IMR-90 (cell line): ENCODE data around the gene STX8. TPM values are rescaled to one million over a fixed set of nuclear protein-coding genes. Genes with fewer than 3 reads are reported as not detected.

ENCODE experiments used
- ATAC-seq: fragments of 200-7000 bp; cut with Tn5 transposase; 2 replicates; pipeline ENCODE4 v1.9.1; 2020; ENCODE audit warnings: low read depth, mild to moderate bottlenecking, moderate library complexity
- BruUV-seq: library from RNA; stranded (reverse); fragments of 400-500 nt; replicated peaks from 2 replicates; lab custom pipeline; 2021; lab: Mats Ljungman, UMichigan
- CTCF ChIA-PET: fragments of 300-600 bp; formaldehyde crosslinking; extraction: SDS; loops from one replicate; lab custom pipeline; 2021; ENCODE audit warnings: antibody characterized with exemption; lab: Yijun Ruan, JAX
- POLR2A ChIA-PET: fragments of 300-600 bp; sonication (Branson Sonifier 250); formaldehyde crosslinking; loops from one replicate; lab custom pipeline; 2022; ENCODE audit warnings: antibody characterized with exemption; ENCODE audit not compliant: unreplicated experiment; lab: Charles Lee
- DNase-seq: peaks from one replicate; pipeline ENCODE4 v3.0.0; 2013
- H2AFZ ChIP-seq: replicated peaks from 2 replicates; pipeline ENCODE3; 2013; ENCODE audit warnings: low read length, mild to moderate bottlenecking; ENCODE audit not compliant: poor library complexity
- H2AK5ac ChIP-seq: 2 replicates; pipeline ENCODE4 v1.6.1; 2013; ENCODE audit warnings: low read depth, low read length, inconsistent platforms
- H2AK9ac ChIP-seq: replicated peaks from 2 replicates; pipeline ENCODE3; 2013; ENCODE audit warnings: mild to moderate bottlenecking, low read depth, low read length, moderate library complexity; ENCODE audit not compliant: poor library complexity
- H2BK120ac ChIP-seq: 2 replicates; pipeline ENCODE4 v1.6.1; 2013; ENCODE audit warnings: low read depth, low read length, inconsistent platforms
- H2BK15ac ChIP-seq: 3 replicates; pipeline ENCODE4 v1.6.1; 2013; ENCODE audit warnings: low read depth, low read length, inconsistent platforms
- H2BK20ac ChIP-seq: 2 replicates; pipeline ENCODE4 v1.6.1; 2013; ENCODE audit warnings: low read depth, mild to moderate bottlenecking, inconsistent platforms, low read length, moderate library complexity
- H2BK5ac ChIP-seq: 2 replicates; pipeline ENCODE4 v1.6.1; 2013; ENCODE audit warnings: mild to moderate bottlenecking, low read depth, low read length, inconsistent platforms; ENCODE audit not compliant: poor library complexity, severe bottlenecking
- H3K14ac ChIP-seq: replicated peaks from 2 replicates; pipeline ENCODE4 v1.6.1; 2013; ENCODE audit warnings: low read depth, low read length, inconsistent platforms
- H3K18ac ChIP-seq: 2 replicates; pipeline ENCODE4 v1.6.1; 2013; ENCODE audit warnings: low read depth, low read length, control low read depth
- H3K23ac ChIP-seq: 2 replicates; pipeline ENCODE4 v1.6.1; 2013; ENCODE audit warnings: low read depth, low read length, inconsistent platforms
- H3K27ac ChIP-seq: 2 replicates; pipeline ENCODE4 v1.5.1; 2013; ENCODE audit warnings: mild to moderate bottlenecking, control low read depth, low read length; ENCODE audit not compliant: insufficient read depth
- H3K27me3 ChIP-seq: 2 replicates; pipeline ENCODE4 v1.6.1; 2013; ENCODE audit warnings: low read length; ENCODE audit not compliant: control insufficient read depth, insufficient read depth
- H3K36me3 ChIP-seq: 2 replicates; pipeline ENCODE4 v1.6.1; 2013; ENCODE audit warnings: low read length, mixed read lengths; ENCODE audit not compliant: control insufficient read depth, insufficient read depth
- H3K4ac ChIP-seq: 2 replicates; pipeline ENCODE4 v1.6.1; 2013; ENCODE audit warnings: low read depth, low read length, inconsistent platforms
- H3K4me1 ChIP-seq: 2 replicates; pipeline ENCODE4 v1.6.1; 2013; ENCODE audit warnings: low read length, mixed read lengths; ENCODE audit not compliant: control insufficient read depth, insufficient read depth
- H3K4me2 ChIP-seq: 2 replicates; pipeline ENCODE4 v1.6.1; 2013; ENCODE audit warnings: low read depth, mild to moderate bottlenecking, control low read depth, low read length, moderate library complexity
- H3K4me3 ChIP-seq: 2 replicates; pipeline ENCODE4 v1.5.1; 2013; ENCODE audit warnings: low read depth, mild to moderate bottlenecking, control low read depth, low read length, moderate library complexity; ENCODE audit not compliant: insufficient read depth
- H3K56ac ChIP-seq: 2 replicates; pipeline ENCODE4 v1.6.1; 2013; ENCODE audit warnings: low read length, inconsistent platforms; ENCODE audit not compliant: insufficient read depth; ENCODE audit errors: extremely low read depth
- H3K79me1 ChIP-seq, 2 experiments: 2 replicates each; pipeline ENCODE4 v1.6.1; 2013; ENCODE audit warnings: low read length in 2 of 2, inconsistent platforms in 1 of 2, low read depth in 1 of 2
- H3K9ac ChIP-seq: 2 replicates; pipeline ENCODE4 v1.6.1; 2013; ENCODE audit warnings: low read depth, low read length, control low read depth
- H3K9me1 ChIP-seq: 2 replicates; pipeline ENCODE4 v1.6.1; 2013; ENCODE audit warnings: low read length, inconsistent platforms; ENCODE audit not compliant: insufficient read depth
- H3K9me3 ChIP-seq: 2 replicates; pipeline ENCODE4 v1.6.1; 2013; ENCODE audit warnings: low read length; ENCODE audit not compliant: control insufficient read depth, insufficient read depth
- H4K20me1 ChIP-seq: 2 replicates; pipeline ENCODE4 v1.6.1; 2013; ENCODE audit warnings: low read length, inconsistent platforms; ENCODE audit not compliant: insufficient read depth
- H4K5ac ChIP-seq: 2 replicates; pipeline ENCODE4 v1.6.1; 2013; ENCODE audit warnings: mild to moderate bottlenecking, low read depth, low read length, control low read depth
- H4K8ac ChIP-seq, 2 experiments: 2 replicates each; pipeline ENCODE4 v1.6.1; 2013; ENCODE audit warnings: low read depth in 2 of 2, low read length in 2 of 2, control low read depth in 1 of 2, inconsistent platforms in 1 of 2
- H4K91ac ChIP-seq: 2 replicates; pipeline ENCODE4 v1.6.1; 2013; ENCODE audit warnings: low read depth, low read length, inconsistent platforms; ENCODE audit not compliant: insufficient read depth
- BHLHE40 ChIP-seq: fragments of 150-350 bp; IDR thresholded peaks from 2 replicates; pipeline ENCODE4 v1.6.1; 2016; ENCODE audit warnings: mild to moderate bottlenecking, low read depth, low read length
- CEBPB ChIP-seq: IDR thresholded peaks from 2 replicates; pipeline ENCODE4 v1.6.1; 2012; ENCODE audit warnings: low read depth, low read length, improper control_type of control experiment
- CTCF ChIP-seq: conservative IDR thresholded peaks from 2 replicates; pipeline ENCODE4 v1.5.1; 2012; ENCODE audit warnings: mild to moderate bottlenecking, low read depth, low read length, improper control_type of control experiment
- ELK1 ChIP-seq: fragments of 150-350 bp; IDR thresholded peaks from 2 replicates; pipeline ENCODE4 v1.6.1; 2016; ENCODE audit warnings: low read depth, mild to moderate bottlenecking, low read length, moderate library complexity, borderline replicate concordance
- FOS ChIP-seq: fragments of 150-350 bp; IDR thresholded peaks from 2 replicates; pipeline ENCODE4 v1.6.1; 2016; ENCODE audit warnings: low read depth, low read length
- MAFK ChIP-seq: IDR thresholded peaks from 2 replicates; pipeline ENCODE4 v1.6.1; 2012; ENCODE audit warnings: low read depth, low read length, improper control_type of control experiment
- MAZ ChIP-seq: IDR thresholded peaks from 2 replicates; pipeline ENCODE4 v1.6.1; 2012; ENCODE audit warnings: low read depth, mild to moderate bottlenecking, low read length, improper control_type of control experiment, moderate library complexity, borderline replicate concordance
- MXI1 ChIP-seq: IDR thresholded peaks from 2 replicates; pipeline ENCODE4 v1.6.1; 2012; ENCODE audit warnings: low read depth, mild to moderate bottlenecking, low read length, moderate library complexity, borderline replicate concordance
- NFE2L2 ChIP-seq: fragments of 150-350 bp; IDR thresholded peaks from 2 replicates; pipeline ENCODE4 v1.6.1; 2016; ENCODE audit warnings: low read depth, mild to moderate bottlenecking, low read length
- RAD21 ChIP-seq: IDR thresholded peaks from 2 replicates; pipeline ENCODE4 v1.6.1; 2012; ENCODE audit warnings: low read length, improper control_type of control experiment
- RCOR1 ChIP-seq: IDR thresholded peaks from 2 replicates; pipeline ENCODE4 v1.6.1; 2012; ENCODE audit warnings: mild to moderate bottlenecking, low read length, improper control_type of control experiment; ENCODE audit not compliant: insufficient replicate concordance
- RFX5 ChIP-seq: IDR thresholded peaks from 2 replicates; pipeline ENCODE4 v1.8.0; 2012; ENCODE audit warnings: low read depth, mild to moderate bottlenecking, low read length, moderate library complexity
- SMC3 ChIP-seq: fragments of 150-350 bp; IDR thresholded peaks from 2 replicates; pipeline ENCODE4 v1.6.1; 2016; ENCODE audit warnings: low read depth, mild to moderate bottlenecking, antibody characterized with exemption, low read length, moderate library complexity
- WGBS, 2 experiments: methylation state at CpG; one replicate each; pipeline versions ENCODE4 v1.1.5 to v1.1.7; 2013; ENCODE audit warnings: missing lambda C conversion rate in 2 of 2; ENCODE audit not compliant: insufficient read length in 1 of 2; ENCODE audit errors: extremely low coverage in 2 of 2; 5-methylcytosine and 5-hydroxymethylcytosine counted together
- dilution Hi-C: fragments of 300-500 bp; cut with HindIII; formaldehyde crosslinking; loops from one replicate; pipeline ENCODE4 v1.14.3; 2018; ENCODE audit warnings: low sequenced_read_pairs; ENCODE audit not compliant: unreplicated experiment
- in situ Hi-C: fragments of 300-500 bp; cut with MboI; formaldehyde crosslinking; loops from 3 replicates; pipeline ENCODE4 v1.14.3; 2019; ENCODE audit warnings: low sequenced_read_pairs, inconsistent platforms, mixed read lengths
- intact Hi-C: fragments of 100-400 bp; cut with micrococcal nuclease; formaldehyde crosslinking; loops from 2 replicates; pipeline ENCODE4 v1.10.0; 2022
- polyA plus RNA-seq, 3 experiments: library from polyadenylated mRNA; depleted of rRNA; stranded (reverse); fragments of >200 nt; gene quantifications; 2 replicates each; pipeline ENCODE4 v1.2.3, GENCODE V29; 2012; ENCODE audit warnings: low replicate concordance in 1 of 3
- total RNA-seq: library from RNA; depleted of rRNA; stranded (reverse); fragments of >200 nt; gene quantifications from 2 replicates; pipeline ENCODE4 v1.2.3, GENCODE V29; 2012
- TF ChIP-seq, protein P1 (sequence below): fragments of 150-350 bp; IDR thresholded peaks from 2 replicates; pipeline ENCODE4 v1.6.1; 2017; ENCODE audit warnings: mild to moderate bottlenecking, antibody characterized with exemption, low read length, low read depth

STX8 gene
- total and polyA plus RNA-seq, 2 of the 4 experiments (the other 2 are of a cell fraction): 26.5 to 47.0 TPM

- DNase-seq (no peak), ATAC-seq (no peak)
- no peaks in the 10 kb centered on the region; the same call in 1 of the 2 replicates for H3K9me1 ChIP-seq
- no peaks in the 10 kb centered on the region for H3K9me3 ChIP-seq
- H3K23ac ChIP-seq: no peak overlapping the region
- no peak overlapping the region for H2AK5ac ChIP-seq
- no peak overlapping the region for H2BK20ac ChIP-seq
- H3K4me1 ChIP-seq: no peaks in the 10 kb centered on the region
- H4K20me1 ChIP-seq: no peaks in the 10 kb centered on the region
- 10% methylated on average over 2 of the region's 7 CpGs; no CpG with 5 or more reads in 1 of the 2 experiments for WGBS, 2 experiments
- H2AK9ac ChIP-seq: no peak overlapping the region
- H2BK120ac ChIP-seq: no peak overlapping the region
- CTCF ChIA-PET: interaction anchor here (0.6 to 1.1 kb wide), 2 partner anchors 11 to 585 kb away, joined by 3 to 5 read pairs; no protein-coding TSS in a partner anchor
- no peak overlapping the region for H3K56ac ChIP-seq
- BruUV-seq: no TSS peak
- no peak overlapping the region for H4K5ac ChIP-seq
- no peak overlapping the region for H3K14ac ChIP-seq
- intact Hi-C loops (no loop called here), dilution Hi-C loops (no loop called here), in situ Hi-C loops (no loop called here)
- H4K91ac ChIP-seq: no peak overlapping the region
- H3K9ac ChIP-seq: no peak overlapping the region
- H3K79me1 ChIP-seq: peaks cover 6 to 7% of the 10 kb centered on the region in 2 experiments; a peak in 3 of 4 replicates
- no peak overlapping the region for H3K18ac ChIP-seq
- H3K27ac ChIP-seq: no peak overlapping the region
- H2AFZ ChIP-seq: no peak overlapping the region
- H2BK5ac ChIP-seq: no peak overlapping the region
- POLR2A ChIA-PET: no interaction called here
- H3K4ac ChIP-seq: no peak overlapping the region
- peaks cover 9% of the 10 kb centered on the region for H3K36me3 ChIP-seq
- H4K8ac ChIP-seq: no peak overlapping the region
- H3K4me3 ChIP-seq: no peak overlapping the region
- H2BK15ac ChIP-seq: no peak overlapping the region
- no peak overlapping the region for H3K4me2 ChIP-seq
- no peaks in the 10 kb centered on the region for H3K27me3 ChIP-seq
- no peak for TF ChIP-seq NFE2L2
- TF ChIP-seq SMC3: no peak
- TF ChIP-seq RFX5: no peak
- TF ChIP-seq MAFK: no peak
- TF ChIP-seq, protein P1, sequence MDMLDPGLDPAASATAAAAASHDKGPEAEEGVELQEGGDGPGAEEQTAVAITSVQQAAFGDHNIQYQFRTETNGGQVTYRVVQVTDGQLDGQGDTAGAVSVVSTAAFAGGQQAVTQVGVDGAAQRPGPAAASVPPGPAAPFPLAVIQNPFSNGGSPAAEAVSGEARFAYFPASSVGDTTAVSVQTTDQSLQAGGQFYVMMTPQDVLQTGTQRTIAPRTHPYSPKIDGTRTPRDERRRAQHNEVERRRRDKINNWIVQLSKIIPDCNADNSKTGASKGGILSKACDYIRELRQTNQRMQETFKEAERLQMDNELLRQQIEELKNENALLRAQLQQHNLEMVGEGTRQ: no peak
- TF ChIP-seq MAZ: no peak
- no peak for TF ChIP-seq CTCF
- TF ChIP-seq ELK1: no peak
- no peak for TF ChIP-seq RCOR1
- no peak for TF ChIP-seq CEBPB
- no peak for TF ChIP-seq FOS
- no peak for TF ChIP-seq MXI1
- no peak for TF ChIP-seq BHLHE40
- no peak for TF ChIP-seq RAD21
Measured at GRCh38 chr17:9566067-9566466, 9.6 kb downstream of the STX8 start.
